Esophagus mucosa (tissue), 1 donor: ENCODE results near the gene OLFML2B. TPM values are rescaled to one million over a fixed set of nuclear protein-coding genes. Genes with fewer than 3 reads are reported as not detected.
A peak's percentile ranks its signal among the peaks of the same experiment; 100 is the strongest.
"Not testable (repeated sequence)": the region's sequence is repeated elsewhere in the genome, so short reads cannot be mapped to it uniquely, and the experiment has no call there.

Experiments
- ATAC-seq: fragments of 200-7000 bp; cut with Tn5 transposase; one replicate; pipeline ENCODE4 v1.9.1; 2020
- total RNA-seq: library from RNA; stranded (reverse); gene quantifications from one replicate; pipeline ENCODE4 v1.2.4, GENCODE V29; 2023
- donor health status: DM: yes; HTN: yes; CAD: no.

Gene OLFML2B
- 0.72 TPM for total RNA-seq

DNA sequence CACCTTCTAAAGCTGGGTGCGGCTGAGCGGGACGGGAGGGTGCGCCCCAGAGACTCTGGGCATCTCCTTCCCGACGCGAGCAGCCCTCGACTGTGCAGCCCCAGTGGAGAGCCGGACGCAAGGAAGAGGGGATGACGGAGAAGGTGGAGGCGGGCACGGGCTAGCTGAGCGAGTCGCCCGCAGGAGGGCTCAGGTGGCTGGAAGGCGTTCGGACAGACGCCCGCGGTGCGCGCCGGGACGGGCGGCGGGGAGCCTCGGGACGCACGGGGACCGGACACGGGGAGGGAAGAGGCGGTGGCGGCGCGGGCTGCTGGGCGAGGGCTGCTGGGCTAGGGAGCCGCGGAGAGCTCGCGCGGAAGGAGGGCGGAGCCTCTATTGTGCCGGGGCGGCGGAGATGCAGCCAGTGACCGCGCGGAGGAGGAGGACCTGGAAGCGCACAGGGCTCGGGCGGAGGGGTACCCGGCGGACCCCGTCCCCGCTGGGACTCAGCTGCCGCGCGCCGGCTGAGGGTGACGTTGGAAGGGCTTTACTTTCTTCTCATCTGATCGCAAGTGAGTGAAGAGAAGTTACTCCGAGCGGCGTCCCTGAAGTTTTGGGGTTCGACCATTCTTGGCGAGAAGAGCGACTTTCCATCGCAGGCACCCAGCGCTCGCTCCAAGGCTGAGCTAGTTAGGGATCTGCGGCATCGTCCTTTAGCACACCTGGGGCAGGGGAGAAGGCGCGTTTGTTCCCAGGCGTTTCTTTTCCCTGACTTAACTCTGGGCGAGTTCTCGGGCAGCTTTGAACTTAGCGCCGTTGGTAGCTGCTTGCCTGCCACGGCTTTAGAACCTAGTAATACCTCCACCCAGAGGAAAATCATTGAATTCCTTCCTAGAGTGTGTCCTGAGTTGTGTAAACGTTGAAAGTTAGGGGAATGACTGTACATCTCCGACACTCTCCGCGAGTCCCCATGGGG, at the start of gene OLFML2B:
Gene OLFML2B (minus strand): TSS at position 323 of the 955 bp plus-strand sequence. CDS start 439 bp downstream, outside the sequence.
- ATAC-seq, result peak; percentile 79

DNA sequence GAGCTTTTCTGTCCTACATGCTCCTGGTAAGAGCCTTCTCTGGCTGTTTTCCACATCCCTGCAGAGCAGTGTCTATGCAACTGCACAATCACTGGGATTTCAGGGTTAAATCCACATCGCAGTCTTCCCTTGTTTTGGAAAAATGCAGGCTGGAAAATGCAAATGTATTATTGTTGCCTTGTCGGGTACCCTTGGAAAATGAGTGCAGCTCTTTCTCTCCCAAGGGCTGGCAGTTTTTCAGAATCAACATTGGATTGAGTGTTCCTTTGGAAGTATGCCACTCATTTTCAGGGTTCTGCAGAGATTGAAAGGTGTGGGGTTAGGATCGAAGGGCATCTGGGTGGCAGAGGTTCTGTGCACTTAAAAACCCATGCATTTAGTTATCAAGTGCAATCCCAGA, 49.1 kb upstream of the OLFML2B start:
- no peak for ATAC-seq

DNA sequence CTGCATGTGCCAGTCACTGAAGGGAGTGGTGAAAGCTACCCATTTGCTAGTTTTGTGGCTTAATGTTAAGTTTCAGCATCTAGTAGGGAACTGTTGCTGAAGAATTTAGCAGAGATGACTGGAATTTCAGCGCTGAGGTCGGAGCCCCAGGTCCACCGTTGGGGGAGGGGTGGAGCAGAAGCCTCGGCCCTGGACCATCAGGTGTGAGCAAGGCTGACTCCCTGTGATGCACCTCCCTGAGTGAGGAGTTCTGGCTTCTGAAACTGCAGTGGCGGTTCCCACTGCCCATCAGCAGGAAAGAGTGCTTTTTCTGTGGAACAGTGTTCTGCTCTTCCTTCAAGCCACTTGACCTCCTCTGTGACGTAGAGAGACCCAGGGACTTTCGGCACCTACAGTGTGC, 47.2 kb upstream of the OLFML2B start:
- ATAC-seq, result no peak

DNA sequence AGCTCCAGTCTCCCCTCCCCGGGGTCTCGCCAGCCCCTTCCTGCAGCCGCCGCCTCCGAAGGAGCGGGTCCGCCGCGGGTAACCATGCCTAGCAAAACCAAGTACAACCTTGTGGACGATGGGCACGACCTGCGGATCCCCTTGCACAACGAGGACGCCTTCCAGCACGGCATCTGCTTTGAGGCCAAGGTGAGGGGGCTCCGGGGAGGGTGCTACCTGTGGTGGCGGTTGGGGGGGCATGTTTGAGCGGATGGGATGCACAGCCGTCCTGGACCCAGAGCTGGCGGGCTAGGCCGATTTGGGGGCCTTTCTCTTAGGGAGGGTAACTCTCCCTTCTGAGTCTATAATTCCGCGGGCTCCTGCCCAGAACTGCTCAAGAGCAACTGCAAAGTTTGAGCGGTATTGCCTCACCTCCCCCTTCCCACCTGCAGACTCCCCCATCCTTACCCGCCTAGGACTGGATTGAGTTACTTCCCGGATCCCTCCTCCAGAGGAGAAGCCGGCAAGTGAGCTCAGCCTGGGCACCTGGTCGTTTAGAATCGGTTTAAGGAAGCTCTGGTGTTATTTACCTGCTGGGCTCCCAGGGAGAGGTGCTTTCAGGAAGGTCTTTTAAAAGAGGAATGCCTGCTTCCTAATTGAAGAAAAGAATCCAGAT, 46.6 kb upstream of the OLFML2B start:
- ATAC-seq, result peak; percentile 35

DNA sequence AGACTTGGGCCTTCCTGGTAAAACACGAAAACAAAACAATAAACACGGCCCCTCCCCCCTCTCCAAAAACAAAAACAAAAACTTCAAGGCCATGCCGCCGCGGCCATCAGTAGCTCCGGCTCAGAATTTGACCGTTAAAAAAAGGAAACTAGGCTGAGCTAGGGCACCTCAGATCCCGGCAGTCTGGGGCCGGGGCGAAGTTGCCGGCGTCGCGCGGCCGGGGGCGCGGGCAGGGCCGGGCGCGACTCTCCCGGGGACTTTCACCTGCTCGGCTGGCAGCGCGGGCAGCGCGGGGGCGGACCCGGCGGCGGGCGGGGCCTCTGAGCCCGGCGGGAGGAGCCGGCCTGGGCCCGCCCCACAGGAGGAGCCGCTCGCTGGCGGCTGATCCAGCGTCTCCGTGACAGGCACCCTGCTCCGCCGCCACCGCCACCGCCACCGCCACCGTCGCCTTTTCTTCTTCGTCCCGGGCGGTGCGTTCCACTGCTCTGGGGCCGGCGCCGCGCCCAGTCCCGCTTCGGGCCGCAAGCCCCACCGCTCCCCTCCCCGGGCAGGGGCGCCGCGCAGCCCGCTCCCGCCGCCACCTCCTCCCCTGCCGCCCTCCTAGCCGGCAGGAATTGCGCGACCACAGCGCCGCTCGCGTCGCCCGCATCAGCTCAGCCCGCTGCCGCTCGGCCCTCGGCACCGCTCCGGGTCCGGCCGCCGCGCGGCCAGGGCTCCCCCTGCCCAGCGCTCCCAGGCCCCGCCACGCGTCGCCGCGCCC, 45.8 kb upstream of the OLFML2B start, which contains the start of gene NOS1AP:
Gene NOS1AP (plus strand): TSS at position 358 of the 760 bp plus-strand sequence. CDS start 487 bp downstream, outside the sequence.
- ATAC-seq, result peak; percentile 97

DNA sequence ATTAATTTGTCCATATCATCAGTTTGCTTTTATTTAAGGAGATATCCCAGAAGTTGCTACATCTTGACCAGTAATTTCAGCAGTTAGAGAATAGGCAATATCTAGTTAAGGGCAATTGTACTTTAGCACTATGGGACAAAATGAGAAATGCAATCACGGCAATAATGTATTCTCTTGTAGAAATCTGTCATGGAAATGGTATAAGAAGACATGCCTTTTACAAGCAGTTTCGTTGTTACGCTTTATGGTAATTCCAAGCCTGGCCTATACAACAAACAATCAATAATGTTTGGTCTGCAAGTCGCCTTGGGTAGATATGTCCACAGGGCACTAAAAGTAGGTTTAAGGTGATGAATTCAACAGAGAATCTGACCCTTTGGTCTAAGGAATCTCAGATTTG, 44.6 kb upstream of the OLFML2B start:
- no peak for ATAC-seq

DNA sequence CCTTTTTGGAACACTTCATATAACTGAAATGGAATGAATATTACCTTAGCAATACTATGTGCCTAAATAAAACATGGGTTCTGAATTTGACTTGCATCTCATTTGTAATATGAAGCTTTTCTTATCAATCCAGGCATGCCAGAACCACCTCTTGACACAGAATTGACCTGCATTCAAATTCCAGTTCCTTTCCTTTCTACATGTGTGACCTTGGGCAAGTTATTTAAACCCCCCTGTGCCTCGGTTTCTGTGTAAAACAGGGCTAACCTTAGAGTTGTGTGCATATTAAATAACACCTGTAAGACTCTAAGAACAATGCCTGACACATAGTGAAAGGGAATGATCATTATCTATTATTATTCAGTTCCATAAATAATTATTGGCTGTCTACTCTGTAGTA, 43.8 kb upstream of the OLFML2B start:
- no peak for ATAC-seq

DNA sequence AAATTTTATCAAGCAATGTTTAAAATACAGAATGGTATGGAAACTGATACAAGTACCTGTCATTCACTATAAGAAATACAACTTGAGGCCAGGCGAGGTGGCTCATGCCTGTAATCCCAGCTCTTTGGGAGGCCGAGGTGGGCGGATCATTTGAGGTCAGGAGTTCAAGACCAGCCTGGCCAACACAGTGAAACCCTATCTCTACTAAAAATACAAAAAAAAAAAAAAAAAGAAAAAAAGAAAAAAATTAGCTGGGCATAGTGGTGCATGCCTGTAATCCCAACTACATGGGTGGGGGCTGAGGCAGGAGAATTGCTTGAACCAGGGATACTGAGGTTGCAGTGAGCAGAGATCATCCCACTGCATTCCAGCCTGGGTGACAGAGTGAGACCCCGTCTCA, 43.2 kb upstream of the OLFML2B start:
- not testable (repeated sequence) for ATAC-seq

DNA sequence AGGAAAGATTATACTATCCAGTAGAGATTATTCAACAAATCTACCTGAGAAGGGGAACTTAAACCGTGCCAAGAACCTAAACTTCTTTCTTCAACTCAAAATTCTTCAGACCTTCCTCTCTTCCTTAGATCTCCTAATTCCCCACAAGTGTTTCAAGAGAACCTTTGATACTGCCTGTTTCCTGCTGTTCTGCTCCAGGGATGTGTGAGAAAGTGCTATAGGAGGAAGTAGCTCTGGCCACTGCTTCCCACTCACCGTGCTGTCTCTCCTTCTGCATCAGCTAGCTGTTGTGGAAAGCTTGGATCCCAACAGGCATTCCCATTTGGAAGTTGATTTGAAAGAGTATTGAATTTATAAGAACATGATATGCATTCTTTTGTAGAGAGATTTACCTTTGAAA, 41.3 kb upstream of the OLFML2B start:
- no peak for ATAC-seq

DNA sequence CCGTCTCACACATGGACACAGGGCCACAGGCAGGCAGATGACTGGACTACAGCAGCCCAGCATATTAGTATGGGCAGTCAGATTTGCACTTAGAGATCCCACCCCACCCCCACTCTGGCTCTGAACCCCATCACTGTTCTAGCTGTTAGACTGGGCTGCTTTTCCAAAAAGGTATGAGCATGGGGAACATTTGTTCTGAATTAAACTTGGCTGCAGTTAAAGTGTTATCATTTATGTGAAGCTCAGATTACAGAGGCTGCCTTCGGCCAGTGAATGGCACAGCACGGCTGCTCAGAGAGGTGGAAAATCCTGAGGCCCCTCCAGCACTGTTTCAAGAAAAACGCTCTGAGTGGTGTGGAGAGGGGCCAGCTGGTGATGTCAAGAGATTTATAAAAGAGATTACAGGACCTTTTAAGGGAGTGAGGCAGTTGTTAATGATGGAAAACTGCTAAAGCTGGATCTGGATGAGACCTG, 38.9 kb upstream of the OLFML2B start:
- ATAC-seq, result no peak

DNA sequence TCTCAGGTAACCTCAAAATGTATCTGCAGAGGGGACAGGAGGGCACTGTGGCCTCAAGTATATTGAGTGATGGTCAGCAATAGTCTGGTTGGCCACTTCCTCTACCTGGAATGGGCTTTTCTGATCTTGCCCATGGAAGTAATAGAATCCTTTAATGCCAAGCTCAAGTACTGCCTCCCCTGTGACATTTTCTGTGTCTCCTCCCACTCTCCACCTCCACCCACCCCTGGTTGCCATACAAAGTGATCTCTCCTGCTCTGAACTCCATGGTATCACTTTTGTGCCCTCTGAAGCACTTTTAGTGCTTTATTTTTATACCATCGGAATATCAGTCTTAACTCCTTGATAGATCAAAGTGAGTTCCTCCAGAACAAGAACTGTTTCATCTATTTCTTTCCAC, 36.6 kb upstream of the OLFML2B start:
- ATAC-seq, result no peak

DNA sequence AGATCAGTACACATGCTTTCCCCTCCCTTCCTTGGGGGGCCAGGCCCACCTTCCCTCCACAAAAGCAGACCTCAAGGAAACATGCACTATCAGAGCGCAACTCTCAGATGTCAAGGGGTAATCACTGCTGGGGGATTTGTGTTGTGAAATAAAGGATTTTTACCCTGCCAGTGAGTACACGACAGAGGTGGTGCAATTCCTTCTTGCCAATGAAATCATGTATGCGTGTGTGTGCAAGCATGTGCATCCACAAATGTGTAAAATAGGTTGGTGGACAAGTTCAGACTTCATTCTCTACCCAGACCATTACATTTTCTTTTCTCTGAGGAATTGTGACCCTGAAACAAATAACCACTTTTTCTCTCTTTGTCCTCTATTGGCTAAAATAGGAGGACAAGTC, 36.1 kb upstream of the OLFML2B start:
- ATAC-seq, result no peak

DNA sequence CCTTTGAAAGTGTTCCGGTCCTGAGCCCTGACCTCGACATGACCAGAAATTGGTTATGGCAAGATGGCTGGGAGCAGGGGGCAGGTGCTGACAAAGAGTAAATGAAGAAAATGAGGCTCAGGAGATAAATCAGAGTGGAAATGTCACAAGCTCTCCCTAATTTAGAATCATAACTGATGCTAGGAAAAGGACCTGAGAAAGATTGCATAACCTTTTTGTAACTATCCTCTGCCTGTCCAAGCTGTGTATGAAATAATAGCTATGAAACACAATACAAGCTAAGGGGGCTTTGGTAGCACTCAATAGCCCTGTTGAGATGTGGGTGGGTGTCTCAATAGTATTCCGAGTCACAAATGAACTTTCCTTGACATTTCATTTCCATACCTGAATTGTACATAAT, 32.9 kb upstream of the OLFML2B start:
- no peak for ATAC-seq

DNA sequence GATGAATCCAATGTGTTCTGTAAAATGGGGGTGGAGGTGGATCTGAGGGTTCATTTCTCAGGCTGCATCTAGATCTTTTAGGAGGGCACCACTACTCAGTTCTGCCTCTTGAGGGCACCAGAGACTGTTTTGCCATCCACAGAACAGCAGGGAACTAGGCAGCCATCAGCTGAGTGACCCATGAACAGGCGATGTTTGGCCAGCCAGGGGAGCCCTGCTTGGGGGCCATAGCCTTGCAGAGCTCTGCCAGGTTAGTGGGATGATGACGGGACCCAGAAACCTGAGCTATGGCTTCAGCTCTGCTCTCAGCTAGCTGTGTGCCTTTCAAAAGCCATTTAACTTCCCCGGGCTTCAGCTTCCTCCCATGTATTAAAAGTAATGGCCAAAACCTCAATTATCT, 32.4 kb upstream of the OLFML2B start:
- ATAC-seq, result peak; percentile 90

DNA sequence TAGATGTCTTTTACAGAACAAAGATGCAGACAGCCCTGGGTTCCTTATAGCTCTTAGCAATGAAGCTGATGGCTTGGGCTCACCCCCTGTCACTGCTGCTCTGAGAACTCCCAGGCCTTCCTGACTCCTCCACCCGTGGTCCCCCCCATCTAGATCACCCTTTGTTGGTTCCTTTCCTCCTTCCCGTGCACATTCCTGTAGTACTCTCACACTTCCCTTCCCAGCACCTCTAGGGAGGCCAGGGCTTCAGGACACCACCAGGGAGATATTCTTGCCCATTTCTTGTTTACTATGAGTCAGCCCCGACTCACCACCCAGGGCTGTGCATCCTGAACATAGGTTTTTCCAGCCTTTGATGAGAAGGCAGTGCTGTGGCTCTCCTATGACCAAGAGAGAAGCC, 31.4 kb upstream of the OLFML2B start:
- ATAC-seq, result peak; percentile 62

DNA sequence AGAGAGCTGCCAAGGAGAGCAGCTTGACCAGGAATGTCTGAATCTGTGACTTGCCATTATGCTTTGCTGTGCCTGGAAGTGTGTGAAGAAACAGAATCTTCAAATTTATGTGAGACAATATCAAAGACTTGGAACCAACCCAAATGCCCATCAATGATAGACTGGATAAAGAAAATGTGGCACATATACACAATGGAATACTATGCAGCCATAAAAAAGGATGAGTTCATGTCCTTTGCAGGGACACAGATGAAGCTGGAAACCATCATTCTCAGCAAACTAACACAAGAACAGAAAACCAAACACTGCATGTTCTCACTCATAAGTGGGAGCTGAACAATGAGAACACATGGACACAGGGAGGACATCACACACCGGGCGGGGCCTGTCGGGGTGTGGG, 30.3 kb upstream of the OLFML2B start:
- not testable (repeated sequence) for ATAC-seq

DNA sequence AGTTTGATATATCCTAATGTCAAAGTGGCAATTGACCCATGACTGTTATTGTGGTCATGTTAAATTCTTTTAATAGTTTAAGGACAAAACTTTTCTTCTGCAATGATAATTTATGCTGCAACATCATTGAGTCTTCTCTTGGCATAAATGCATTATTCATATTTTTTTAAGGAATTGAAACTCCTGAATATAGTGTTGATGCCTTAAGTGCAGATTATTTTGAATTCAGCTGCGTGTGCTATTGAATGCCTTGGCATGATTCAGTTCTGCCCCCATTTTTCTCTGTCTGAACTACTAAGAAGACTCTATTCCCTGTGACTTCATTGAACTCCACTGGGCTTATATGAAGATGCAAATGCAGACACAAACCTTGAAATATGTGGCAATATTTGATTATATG, 23.3 kb upstream of the OLFML2B start:
- no peak for ATAC-seq

DNA sequence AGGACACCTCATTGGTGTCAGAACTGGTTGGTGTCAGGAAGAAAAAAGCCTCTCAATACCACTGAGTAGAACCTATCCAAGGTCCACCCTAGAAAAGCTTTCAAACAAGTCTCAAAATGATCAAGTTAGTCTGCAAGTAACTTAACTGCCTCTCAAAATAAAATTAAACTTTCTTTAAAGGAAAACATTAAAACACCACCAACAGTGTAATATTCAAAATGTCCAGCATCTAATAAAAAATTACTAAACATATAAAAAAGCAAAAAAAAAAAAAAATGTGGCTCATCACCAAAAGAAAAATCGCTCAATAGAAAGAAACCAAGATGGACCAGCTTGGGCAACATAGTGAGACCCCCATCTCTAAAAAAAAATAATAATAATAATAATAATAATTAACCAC, 18.7 kb upstream of the OLFML2B start:
- no peak for ATAC-seq

DNA sequence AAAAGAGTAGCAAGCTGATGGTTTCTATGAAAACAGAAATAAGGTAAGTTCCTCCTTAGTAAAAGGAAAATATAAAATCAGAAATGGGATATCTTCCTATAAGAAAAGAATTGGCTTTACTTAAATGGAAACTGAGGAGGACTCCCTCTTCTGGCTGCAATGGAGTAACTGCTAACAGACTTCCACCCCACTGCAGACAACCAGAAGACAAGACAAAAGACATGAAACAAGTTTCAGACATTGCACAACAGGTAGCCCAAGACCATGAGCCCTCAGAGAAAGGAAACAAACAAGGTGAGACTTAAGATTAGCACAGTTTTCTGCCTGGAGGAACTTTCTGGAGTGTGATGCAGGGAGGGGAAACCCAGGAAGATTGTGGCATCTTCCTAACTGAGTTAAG, 17.0 kb upstream of the OLFML2B start:
- ATAC-seq, result no peak

DNA sequence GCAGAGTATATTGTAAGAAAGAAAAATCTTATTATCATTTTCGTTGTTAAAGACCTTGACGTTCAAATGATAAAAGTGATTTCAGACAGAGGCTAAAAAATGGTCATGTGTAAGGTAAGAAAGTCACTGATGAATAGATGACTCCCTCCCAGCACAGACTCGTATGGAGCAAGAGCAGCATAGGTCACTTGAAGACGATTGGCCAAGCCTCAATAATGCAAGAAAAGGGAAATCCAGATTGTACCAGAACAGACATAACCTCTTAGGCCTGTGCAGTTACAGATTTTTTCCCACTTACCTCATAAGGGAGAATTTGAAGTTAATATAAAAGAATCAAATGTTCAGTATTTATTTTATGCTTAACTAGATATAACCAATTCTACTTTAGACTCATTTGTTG, 16.3 kb upstream of the OLFML2B start:
- no peak for ATAC-seq

DNA sequence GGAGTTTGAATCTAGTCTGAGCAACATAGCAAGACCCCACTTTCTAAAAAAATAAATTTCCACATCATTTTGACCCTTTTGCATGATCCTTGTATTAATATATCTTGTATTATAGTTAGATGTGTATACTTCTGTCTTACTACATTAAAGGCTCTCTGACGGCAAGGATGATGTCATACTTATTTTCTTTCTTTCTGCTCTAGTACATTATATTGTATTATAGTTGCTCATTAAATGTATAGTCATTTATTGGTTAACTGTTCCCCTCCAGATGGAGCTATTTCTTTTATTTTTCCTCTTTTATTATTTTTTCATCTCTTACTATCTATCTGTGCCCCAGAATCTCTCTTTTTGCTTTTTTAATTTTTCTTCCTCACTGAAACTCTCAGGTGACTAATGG, 15.0 kb upstream of the OLFML2B start:
- ATAC-seq, result no peak

DNA sequence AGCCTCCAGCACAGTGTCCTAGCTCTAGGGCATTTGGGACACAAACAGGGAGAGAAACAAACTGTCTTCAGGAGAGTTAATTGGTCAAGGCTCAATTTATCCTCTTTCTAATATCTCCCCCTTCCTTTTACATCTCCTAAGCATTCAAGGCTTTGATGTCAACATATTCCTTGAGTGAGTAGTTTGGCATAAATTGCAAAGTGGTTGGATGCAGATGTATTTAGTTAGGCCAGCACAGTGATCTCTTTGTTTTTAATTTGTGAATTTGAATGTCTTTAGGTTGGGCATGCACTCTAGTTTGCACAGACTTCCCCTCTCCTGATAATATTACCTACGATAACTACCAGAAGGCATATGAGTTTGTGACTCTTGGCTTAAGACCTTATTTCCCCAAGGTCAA, 12.5 kb upstream of the OLFML2B start:
- ATAC-seq, result no peak

DNA sequence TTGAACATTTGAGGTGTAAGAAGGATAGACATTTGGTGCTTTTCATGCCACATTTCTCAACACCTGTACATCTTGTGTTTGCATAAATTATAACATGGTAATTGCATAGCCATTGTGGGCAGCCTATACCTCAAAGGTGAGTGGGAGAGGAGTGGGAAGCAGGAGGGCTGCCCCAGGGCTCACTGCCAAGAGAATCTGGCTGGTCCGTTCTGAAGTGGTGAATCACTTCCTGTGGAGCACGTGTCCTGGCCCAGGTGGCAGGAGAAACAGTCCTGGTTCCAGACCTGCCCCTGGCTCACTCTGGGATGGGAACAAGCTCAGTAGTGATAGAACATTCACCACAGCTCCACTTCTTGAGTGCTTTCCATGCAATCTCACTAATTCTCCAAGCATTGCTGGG, 11.6 kb upstream of the OLFML2B start:
- ATAC-seq, result no peak
